ENCODE results near the gene IPO11.

IPO11 gene

DNA sequence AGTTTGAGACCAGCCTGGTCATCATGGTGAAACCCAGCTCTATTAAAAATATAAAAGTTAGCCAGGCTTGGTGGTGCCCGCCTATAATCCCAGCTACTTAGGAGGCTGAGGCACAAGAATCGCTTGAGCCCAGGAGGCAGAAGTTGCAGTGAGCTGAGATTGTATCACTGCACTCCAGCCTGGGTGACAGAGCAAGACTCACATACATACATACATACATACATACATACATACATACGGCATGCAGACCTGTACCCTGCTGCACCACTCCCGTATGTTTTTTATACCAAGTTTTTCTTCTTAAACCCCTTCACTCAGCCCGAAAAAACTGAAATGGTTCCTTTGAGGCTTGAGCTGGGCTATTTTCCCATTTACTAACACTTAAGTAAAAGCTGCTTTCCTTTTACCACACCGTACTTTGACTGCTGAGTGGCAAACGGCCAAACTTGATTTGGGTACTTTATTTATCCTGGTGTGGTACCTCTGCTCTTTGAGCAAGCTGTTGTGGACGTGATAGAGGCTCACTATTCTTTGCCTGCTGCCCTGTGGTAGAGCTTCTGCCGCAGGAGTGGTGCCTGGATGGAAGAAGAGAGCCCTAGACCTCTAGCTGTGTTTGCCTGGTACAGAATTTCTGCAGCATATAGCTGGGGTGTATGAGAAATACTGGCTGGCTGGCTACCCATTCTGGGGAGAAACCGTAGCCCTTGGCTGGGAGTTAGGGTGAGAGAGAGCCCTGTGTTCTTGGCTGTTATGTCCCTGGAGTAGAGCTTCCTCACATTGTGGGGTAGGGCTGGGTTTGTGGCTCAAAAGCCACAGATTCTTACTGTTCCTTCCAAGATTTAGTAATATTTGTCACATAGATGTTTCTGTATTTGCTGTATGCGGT lies 19.4 kb downstream of the IPO11 start:
- Histone ChIP-seq H3K27ac (peak overlapping the region in 10 of 21 experiments; percentile 8 to 72 (median 47)), H3K4me3 (no peak overlapping the region)

DNA sequence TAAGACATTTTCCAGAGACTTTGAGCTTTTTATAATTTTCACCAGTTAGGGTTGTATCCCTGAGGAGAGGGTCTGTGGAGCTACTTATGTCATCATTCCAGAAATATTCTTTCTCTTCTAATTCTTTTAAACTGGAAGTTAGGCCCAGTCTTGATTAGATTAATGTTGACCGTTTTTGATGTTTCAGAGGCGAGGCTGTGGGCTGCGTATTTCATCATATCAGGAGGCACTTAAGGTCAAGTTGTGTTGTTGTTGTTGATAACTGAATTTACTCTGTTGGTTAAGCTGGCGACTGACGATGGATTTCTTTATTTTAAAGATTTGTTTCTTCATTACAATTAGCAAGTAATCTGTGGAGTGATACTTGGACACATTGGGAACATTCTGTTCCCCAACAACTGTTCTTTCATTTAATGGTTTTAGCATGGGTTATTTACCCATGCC lies 20.1 kb downstream of the IPO11 start:
- Histone ChIP-seq H3K4me3 (no peak overlapping the region), H3K27ac (peak overlapping the region in 7 of 21 experiments; percentile 23 to 72 (median 44))

DNA sequence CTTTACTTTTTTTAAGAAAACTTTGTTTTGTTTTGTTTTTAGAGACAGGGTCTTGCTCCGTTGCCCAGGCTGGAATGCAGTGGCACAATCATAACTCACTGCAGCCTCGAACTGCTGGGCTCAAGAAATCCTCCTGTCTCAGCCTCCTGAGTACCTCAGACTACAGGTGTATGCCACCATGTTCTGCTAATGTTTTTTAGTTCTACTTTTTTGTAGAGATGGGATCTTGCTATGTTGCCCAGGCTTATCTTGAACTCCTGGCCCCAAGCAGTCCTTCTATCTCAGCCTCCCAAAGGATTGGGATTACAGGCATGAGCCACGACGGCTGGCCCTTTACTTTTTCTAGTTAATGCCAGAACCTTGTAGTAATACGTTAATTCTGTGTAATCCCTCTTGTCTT lies 36.0 kb downstream of the IPO11 start:
- Histone ChIP-seq H3K27ac (no peak overlapping the region), H3K4me3 (no peak overlapping the region)

DNA sequence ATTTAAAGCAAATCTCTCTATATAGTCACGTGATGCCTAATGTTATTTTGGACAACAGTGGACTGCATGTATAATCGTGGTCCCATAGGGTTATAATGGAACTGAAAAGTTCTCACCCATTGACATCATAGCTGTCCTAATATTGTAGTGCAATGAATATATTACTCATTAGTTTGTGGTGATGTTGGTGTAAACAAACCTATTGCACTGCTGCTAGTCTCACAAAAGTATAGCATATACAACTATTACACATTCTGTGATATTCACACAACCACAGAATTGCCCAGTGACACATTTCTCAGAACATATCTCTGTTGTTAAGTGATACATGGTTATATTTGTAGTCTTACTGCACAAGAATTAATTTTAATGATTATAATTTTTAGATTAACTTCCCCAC lies 37.7 kb downstream of the IPO11 start:
- Histone ChIP-seq H3K27ac (no peak overlapping the region), H3K4me3 (no peak overlapping the region)

DNA sequence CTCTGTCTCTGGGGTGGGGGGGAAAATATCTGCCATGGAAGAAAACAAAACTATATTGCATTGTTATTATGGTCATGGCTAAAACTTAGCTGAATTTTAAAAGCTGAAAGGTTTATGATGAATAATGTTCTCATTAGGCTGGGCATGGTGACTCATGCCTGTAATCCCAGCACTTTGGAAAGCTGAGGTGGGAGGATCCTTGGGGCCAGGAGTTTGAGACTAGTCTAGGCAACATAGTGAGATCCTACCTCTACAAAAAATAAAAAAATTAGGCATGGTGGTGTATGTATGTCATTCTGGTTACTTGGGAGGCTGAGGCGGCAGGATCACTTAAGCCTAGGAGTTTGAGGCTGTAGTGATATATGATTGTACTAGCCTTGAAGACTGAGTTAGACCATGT lies 44.5 kb downstream of the IPO11 start:
- Histone ChIP-seq H3K27ac (no peak overlapping the region), H3K4me3 (no peak overlapping the region)

DNA sequence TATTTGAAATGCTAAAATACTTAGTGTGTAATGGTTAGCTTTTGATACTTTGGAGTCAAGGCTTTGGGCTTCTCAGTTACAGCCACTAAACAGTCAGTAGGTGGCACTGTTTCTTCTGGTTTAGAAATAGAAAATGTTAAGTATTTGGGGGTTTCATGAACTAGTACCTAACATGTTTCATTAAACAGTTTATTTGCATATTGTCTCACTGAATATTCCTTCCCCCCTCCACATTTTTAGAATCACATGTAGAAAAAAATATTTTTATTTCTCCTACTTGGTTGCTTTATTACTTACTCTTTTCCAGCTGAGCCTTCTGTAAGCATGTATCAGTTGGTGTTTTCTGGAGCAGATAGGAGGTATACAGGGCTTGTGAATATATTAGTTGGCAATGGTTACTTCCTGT lies 48.0 kb downstream of the IPO11 start:
- no peak overlapping the region for H3K4me3 ChIP-seq
- H3K27ac ChIP-seq: no peak overlapping the region

DNA sequence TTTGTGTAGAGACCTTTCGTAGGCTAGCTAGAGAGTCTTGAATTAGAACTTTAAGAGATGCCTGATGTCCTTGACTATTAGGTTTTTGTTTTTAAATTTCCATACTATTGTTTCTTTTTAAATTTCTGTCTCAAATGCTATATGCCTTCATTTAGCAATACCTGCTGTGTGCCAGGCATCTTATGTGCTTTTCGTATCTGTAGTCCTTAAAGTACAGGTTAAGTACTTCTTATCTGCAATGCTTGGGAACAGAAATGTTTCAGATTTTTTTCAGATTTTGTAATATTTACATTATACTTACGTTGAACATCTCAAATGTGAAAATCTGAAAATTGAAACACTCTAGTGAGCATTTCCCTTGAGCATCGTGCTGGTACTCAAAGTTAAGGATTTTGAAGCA lies 49.0 kb downstream of the IPO11 start:
- no peak overlapping the region for H3K27ac ChIP-seq
- no peak overlapping the region for H3K4me3 ChIP-seq

DNA sequence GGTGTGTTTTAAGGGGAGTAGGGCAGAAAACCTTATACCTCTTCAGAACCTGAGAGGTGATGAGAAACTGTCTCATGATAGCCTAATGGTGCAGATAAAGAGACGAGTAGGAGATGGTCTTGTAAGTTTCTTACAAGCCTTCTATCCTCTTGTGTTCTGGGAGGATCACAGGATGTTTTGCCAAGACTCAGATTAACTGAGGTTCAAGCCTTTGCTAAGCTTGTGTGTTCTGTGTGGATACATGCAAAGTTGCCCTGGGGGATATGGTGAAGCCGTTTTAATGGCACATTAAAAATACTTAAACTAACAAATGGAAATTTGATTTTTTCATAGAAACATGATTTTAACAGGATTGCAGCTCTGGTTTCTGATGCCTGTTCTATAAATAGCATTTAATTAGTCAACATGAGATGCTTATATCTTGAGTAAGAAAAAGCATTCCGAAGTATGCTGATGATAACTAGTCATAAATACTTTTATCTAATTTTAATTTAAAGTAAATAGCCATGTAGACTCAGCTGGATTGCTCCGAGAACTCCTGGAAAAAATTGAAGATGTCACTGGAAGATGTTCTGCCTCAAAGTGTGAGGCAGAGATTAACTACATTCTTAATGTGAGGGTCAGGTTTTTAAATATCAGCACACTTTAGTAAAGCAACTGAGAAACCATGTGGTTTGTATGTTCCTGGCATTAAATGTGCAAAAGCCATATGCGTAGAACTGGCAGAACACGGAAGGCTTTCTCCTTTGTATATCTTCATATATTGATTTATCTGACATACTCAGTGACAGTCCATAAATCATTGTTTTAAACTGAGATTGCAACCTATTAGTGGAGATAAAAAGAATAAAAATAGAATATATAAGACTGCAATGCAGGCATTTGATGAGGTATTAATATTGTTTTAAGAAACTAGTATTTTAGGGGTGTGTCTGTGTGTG lies 53.7 kb downstream of the IPO11 start:
- H3K4me3 ChIP-seq: no peak overlapping the region
- H3K27ac ChIP-seq: peak overlapping the region in 1 of 21 experiments; percentile 9

DNA sequence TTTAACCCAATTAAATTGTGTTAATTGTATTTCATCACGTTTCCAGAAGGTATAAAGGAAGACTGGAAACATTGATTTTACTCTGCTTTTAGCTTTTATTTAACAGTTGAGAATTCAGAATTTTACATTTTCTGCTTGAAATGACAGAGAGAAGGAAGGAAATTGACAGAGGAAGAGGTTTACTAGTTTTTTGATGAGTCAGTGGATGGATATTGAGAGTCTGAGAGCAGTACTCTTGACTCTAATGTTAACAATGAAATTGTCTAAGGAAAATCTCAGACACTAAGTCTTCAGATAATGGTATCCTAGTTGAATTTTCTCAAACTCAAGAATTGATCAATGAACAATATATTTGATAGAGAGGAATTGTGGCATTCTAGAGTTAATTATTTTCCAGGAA lies 60.6 kb downstream of the IPO11 start:
- no peak overlapping the region for H3K27ac ChIP-seq
- H3K4me3 ChIP-seq: no peak overlapping the region

DNA sequence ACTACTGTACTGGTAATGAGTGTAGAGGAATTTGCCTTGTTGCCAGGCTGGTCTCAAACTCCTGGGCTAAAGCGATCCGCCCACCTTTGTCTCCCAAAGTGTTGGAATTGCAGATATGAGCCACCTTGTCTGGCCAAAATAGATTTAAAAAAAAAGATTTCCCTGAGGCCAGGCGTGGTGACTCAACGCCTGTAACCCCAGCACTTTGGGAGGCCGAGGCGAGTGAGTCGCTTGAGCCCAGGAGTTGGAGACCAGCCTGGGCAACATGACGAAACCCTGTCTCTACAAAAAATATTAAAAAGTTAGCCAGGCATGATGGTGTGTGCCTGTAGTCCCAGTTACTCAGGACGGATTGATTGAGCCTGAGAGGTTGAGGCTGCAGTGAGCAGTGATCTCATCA lies 62.5 kb downstream of the IPO11 start:
- no peak overlapping the region for H3K4me3 ChIP-seq
- no peak overlapping the region for H3K27ac ChIP-seq

DNA sequence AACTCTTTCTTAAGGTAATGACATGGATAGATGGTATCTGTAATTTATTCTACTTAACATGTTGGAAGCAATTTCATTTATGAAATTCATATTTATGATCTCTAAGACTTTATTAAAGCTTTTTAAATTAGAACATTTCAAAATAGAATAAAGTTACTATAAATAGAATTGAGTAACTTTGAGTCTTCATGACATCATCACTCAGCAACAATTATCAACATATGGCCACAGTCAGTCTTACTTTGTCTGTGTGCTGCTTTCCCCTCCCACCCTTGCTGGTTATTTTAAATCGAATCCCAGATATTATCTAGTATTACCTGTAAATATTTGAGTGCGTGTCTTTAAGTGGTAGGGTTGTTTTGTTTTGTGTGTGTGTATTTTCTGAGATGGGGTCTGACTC lies 65.2 kb downstream of the IPO11 start:
- H3K27ac ChIP-seq: no peak overlapping the region
- H3K4me3 ChIP-seq: no peak overlapping the region

DNA sequence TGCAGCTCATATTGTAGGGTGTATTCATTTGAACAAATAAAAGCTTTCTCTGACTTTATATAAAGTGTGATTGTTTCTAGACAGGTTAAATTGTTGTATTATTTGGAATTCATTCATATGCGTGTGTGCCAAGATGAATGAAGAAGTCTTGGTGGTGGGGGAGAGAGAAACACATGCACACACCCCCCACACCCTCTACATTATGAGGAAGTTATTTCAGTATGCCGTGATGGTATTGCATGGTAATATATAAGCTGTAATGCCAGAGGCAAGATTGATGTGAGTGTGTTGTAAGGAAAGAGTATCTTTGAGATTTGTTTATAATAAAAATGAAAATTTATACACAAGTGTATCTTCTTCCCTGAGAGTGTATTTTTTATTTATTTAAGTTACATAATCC lies 71.0 kb downstream of the IPO11 start:
- no peak overlapping the region for H3K4me3 ChIP-seq
- H3K27ac ChIP-seq: no peak overlapping the region

DNA sequence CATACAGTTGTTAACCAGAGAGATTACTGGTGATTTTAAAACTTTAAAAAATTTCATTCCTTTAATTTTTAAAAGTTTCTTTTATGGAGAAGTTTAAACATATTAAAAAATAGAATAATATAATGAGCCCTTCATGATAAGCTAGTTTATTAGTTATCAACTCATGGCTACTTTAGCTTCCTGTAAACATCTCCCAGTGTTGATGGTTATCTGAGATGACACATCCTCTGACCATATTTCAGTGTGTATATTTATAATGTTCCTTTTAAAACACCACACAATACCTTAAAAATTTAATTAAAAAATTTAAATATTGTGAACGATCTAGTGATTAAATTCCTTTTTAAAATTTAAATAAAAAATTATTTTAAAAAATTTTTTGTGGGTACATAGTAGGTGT lies 74.1 kb downstream of the IPO11 start:
- Histone ChIP-seq H3K4me3 (no peak overlapping the region), H3K27ac (no peak overlapping the region)

DNA sequence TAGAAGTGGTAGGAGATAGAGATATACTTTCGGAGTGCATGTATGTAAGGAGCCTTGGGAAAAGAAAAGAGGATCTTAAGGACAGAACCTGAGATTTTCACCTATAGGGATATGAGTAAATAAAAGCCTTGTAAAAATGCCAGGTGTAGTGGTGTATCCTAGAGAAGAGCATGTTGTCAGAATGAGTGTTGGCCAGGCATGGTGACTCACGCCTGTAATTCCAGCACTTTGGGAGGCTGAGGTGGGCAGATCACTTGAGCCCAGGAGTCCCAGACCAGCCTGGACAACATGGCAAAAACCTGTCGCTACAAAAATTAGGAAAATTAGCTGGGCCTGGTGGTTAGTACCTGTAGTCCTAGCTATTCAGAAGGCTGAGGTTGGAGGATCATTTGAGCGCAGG lies 76.0 kb downstream of the IPO11 start:
- Histone ChIP-seq H3K27ac (no peak overlapping the region), H3K4me3 (no peak overlapping the region)

DNA sequence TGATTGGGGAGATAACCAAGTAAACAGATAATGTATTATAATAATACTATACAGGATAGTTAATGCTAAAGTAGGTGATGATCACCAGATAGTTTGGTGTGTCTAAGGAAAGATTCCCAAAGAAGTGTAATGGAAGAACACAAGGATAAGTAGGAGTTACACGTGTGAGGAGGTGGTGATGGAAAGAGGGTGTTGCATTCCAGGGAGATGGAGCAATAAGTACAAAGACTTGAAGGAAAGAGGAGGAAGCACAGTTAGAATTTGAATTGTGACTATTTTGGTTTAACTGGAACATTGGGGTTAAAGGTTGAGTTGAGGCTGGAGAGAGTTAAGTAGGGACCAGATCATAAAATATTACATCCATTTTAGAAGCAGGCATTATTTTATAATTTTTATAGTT lies 76.9 kb downstream of the IPO11 start:
- Histone ChIP-seq H3K4me3 (no peak overlapping the region), H3K27ac (no peak overlapping the region)

DNA sequence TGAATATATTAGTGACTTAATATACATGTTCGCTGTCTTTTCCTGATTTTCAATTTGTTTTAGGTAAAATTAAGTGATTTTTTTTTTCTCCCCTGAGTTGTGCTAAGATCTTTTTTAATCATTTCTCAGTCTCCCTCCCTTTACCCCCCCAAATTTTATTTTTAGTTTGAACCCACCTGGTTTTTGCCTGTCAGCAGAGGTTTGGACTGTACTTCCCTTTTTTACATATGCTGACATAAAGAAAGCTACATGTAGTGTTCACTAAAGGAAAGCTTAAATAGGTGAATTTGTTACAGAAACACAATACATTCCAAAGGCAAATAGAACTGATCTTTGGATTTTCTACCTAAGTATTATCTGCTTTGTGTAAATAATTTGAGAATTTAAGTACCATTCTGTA lies 82.2 kb downstream of the IPO11 start:
- Histone ChIP-seq H3K27ac (no peak overlapping the region), H3K4me3 (no peak overlapping the region)

DNA sequence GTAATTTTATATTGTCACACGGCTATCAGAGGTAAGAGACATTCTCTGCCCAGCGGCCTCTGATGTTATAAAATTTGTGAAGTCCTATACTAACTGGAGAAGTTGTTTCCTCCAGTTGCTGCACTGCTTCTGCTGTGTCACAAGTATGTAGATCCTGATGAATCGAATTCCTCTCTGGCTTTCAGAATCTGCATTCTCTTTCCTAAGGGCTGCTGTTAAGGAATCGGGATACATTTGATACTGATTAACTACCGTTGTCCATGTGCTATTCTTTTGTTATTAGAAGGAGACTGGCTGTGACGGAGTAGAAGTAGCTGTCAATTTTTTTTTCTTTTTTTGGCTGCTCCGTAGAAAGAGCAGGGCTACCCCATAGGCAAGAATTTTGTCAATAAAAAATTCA lies 84.3 kb downstream of the IPO11 start:
- Histone ChIP-seq H3K4me3 (no peak overlapping the region), H3K27ac (no peak overlapping the region)

DNA sequence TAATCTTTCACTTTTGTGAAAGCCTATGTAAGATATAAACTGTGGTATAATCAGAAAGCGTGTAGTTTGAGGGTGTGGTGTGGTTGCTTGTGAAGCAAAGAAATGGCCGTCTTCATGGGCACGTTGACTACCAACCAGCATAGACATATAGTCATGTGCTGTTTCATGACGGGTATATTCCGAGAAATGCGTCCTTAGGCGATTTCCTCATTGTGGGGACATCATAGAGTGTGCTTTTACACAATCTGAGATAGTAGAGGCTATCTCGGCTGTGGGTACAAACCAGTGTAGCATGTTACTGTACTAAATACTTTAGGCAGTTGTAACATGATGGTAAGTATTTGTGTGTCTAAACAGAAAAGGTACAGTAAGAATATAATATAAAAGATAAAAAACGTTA lies 86.4 kb downstream of the IPO11 start:
- Histone ChIP-seq H3K4me3 (no peak overlapping the region), H3K27ac (no peak overlapping the region)

DNA sequence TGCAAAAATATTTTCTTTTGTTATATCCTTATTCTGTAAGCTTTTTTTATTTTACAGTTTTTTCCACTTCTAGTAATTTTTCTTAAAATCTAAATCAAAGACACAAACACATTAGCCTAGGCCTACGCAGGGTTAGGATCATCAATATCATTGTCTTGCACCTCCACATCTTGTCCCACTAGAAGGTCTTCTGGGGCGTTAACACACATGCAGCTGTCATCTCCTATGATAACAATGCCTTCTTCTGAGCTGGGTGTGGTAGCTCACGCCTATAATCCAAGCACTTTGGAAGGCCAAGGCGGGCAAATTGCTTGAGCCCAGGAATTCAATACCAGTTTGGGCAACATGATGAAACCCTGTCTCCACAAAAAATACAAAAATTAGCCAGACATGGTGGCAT lies 87.2 kb downstream of the IPO11 start:
- no peak overlapping the region for H3K4me3 ChIP-seq

DNA sequence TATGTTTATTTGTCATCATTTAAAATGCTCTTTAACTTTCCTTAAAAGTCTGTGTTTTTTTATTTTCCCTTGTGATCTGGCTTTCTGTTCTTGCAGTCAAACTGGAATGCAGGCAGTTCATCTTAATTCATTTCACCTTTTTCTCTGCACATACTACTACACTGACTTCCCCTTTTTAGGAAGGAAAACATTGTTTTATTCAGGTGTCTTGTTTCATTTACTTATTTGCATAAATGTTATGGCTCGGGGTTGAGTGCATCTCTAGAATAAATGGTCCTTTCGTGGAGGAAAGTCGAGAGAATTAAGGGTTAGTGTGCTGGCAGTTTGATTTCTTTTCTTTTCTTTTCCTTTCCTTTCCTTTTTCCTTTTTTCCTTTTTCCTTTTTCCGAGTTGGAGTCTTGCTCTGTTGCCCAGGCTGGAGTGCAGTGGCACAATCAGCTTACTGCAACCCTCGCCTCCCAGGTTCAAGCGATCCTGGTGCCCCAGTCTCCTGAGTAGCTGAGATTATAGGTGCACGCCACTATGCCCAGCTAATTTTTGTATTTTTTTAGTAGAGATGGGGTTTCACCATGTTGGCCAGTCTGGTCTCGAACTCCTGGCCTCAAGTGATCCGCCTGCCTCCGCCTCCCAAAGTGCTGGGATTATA lies 90.0 kb downstream of the IPO11 start:
- Histone ChIP-seq H3K27ac (no peak overlapping the region), H3K4me3 (no peak overlapping the region)

More for the DNA sequence above, 87.2 kb downstream of the IPO11 start:
- no peak overlapping the region for H3K27ac ChIP-seq
